HG03378 (cell line): ENCODE measurements around the gene KLK8.
"Not testable (repeated sequence)": the region's sequence is repeated elsewhere in the genome, so short reads cannot be mapped to it uniquely, and the experiment has no call there.

Experiments used
- ATAC-seq: cut with Tn5 transposase; IDR thresholded peaks from one replicate; pipeline ENCODE4 v1.9.1; 2021; ENCODE audit warnings: mild to moderate bottlenecking, moderate library complexity; ENCODE audit not compliant: unreplicated experiment

KLK8 gene

DNA sequence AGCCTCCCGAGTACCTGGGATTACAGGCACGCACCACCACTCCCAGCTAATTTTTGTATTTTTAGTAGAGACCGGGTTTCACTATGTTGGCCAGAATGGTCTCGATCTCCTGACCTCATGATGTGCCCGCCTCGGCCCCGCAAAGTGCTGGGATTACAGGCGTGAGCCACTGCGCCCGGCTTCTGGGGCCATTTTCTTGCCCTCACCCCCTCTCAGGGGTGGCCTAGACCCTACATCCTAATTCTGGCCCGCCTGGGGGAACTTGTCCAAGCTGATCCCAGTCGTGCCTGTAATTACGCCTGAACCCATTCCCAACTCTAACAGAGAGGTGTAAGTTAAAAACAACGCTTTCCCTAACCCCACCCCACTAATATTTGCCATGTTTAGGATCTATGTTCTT lies 17.0 kb downstream of the KLK8 start:
- ATAC-seq = not testable (repeated sequence)

DNA sequence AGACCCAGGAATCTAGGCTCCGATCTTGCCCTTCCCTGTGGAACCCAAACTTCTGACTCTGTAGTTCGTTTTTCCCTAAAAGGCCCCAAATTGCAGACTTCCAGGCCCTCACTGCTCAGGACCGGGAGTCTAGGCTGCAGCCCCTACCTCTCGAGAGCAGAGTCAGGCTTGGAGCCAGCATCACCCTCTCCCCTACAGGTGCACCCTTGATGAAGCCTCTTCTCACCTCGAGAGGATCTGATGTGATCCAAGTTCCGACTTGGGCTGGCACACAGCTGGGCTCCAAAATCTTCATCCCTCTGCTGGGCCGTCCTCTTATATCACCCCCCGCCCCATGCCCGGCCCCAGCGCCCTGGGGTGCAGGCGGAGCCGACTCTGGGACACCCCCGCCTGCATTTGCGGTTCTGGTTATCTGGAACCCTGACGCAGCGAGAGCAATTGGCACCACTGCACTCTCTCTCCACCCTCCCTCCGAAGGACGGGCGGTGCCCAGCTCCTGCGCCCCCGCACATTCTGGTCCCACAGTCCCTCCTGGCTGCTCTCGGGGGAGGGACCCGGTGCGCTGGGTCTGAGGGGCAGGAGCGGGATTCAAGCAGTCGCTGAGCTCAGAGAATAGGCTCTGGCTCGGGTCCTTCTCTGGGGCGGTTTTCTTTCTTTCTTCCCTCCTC lies 17.6 kb downstream of the KLK8 start, which contains the start of gene KLK7:
Gene KLK7, minus strand, starts transcription at position 293 of the 668 bp plus-strand sequence. CDS start 1,518 bp downstream, outside the sequence.
- no peak for ATAC-seq

GRCh38 chr19:50982186-50982585 lies 19.2 kb downstream of the KLK8 start:
- no peak for ATAC-seq

- ATAC-seq = no peak
These were observed 19.7 kb downstream of the KLK8 start for GRCh38 chr19:50981587-50982146.

- ATAC-seq = no peak
These were observed 21.2 kb downstream of the KLK8 start for GRCh38 chr19:50980208-50980607.

DNA sequence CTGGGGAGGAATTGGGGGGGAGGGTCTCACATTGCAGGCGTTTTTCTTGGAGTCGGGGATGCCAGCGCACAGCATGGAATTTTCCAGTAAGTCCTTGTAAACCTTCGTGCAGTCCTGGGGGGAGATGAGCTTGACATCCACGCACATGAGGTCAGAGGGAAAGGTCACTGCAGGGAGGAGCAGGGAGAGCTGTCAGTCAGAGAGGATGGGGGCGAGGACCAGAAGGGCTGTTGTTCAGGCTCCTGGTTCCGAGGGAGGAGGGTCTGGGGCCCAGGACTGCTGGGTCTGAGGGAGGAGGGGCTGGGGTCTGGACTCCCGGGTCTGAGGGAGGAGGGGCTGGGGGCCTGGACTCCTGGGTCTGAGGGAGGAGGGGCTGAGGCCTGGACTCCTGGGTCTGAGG lies 21.6 kb downstream of the KLK8 start:
- no peak for ATAC-seq

DNA sequence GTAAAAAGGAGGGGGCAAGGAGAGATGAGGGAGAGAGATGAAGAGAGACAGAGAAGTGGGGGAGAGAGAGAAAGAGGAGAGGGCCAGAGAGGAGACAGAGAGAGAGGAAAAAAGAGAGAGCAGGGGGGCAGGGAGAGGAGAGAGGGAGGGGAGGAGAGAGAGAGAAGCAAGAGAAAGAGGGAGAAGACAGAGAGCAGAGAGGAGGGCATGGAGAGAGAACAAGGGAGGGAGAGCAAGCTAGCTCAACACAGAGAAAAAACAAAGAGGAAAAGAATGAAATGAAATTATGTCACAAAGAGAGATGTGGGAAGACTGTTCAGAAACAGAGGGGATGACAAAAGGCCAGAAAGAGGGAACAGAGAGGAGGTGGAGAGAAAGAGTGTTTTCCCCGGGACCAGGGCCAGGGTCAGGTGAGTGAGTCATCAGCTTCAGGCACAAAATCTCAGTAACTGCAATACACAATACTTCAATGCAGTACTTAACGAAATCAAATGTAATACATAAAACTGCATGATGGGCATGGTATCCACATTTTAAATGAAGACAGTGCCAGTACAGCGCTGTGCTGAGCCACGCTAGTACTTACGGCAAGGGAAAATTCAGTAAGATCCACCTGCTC lies 22.5 kb downstream of the KLK8 start:
- no peak for ATAC-seq

- ATAC-seq = no peak
These were observed 23.8 kb downstream of the KLK8 start for GRCh38 chr19:50977626-50978025.

DNA sequence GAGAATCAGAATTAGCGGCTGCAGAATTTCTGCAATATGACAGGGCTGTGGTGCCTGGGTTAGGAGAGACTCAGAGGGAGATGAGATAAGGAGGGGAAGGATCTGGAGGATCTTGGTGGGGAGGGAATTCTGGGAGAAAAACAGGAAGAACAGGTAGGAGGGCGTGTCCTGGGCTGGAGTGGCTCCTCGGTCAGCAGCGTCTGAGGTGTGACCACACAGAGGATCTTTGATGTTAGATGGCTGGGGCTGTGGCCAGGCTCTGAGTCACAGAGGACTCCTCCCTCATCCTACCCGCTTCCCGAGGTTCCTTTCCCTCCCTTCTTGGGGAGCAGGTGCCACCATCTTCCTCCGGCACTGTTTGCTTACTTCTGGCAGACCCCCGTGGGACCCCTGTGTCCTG lies 25.6 kb downstream of the KLK8 start:
- no peak for ATAC-seq

GRCh38 chr19:50974702-50975556 lies 26.5 kb downstream of the KLK8 start:
- ATAC-seq = no peak

GRCh38 chr19:50972795-50973376 lies 28.5 kb downstream of the KLK8 start:
- ATAC-seq = no peak

DNA sequence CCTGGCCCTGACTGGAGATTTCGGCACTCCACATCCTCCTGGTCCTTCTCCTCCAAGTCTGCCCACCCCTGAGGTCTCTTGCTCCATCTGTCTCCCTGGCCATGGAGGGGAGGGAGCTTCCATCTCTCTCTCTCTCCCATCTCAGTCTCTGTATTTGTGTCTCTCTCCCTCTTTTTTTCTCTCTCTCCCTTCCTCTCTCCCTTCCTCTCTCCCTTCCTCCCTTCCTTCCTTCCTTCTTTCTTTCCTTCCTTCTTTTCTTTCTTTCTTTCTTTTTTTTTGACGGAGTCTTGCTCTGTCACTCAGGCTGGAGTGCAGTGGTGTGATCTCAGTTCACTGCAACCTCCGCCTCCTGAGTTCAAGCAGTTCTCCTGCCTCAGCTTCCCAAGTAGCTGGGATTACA lies 31.6 kb downstream of the KLK8 start:
- not testable (repeated sequence) for ATAC-seq

GRCh38 chr19:50969413-50969760 lies 32.0 kb downstream of the KLK8 start, which contains the start of gene KLK6:
KLK6 (minus strand) TSS chr19:50969591; CDS start chr19:50968104, 1,487 bp downstream.
- ATAC-seq = no peak

- ATAC-seq = no peak
These were observed 32.5 kb downstream of the KLK8 start for GRCh38 chr19:50968716-50969412.

DNA sequence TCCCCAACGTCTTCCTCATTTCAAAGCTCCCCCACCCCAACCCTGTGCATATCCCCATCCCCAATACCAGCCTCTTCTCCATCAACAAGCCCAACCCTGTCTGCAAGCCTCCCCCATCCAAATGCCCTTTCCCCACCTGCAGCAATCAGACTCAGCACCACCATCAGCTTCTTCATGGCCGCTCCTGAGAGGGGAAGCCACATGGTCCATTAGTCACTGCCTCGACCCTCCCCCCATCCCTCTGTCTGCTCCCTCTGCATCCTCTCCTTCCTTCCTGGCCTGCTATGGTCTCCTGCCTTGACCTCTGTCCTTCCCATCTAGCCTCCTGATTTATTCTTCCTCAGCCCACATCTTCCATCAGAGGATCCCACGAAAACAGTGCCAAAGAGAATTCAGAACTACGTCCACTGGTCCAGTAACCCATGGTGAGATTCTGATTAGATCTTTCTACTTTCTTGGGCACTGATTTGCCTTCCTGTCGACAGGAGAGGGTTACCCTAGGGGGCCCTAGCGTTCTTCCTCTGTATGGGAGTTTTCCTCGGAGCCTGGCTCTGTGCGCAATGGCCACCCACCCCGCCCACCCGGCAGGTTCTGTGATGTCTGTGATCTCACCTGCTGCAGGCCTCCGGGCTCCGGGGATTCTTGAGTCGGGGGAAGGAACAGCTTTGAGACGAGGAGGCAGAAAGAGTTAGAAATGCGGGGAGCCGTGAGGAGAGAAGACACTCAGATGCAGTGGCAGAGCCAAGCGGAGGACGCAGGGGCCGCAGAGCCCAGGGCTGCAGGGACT lies 33.3 kb downstream of the KLK8 start:
- no peak for ATAC-seq

DNA sequence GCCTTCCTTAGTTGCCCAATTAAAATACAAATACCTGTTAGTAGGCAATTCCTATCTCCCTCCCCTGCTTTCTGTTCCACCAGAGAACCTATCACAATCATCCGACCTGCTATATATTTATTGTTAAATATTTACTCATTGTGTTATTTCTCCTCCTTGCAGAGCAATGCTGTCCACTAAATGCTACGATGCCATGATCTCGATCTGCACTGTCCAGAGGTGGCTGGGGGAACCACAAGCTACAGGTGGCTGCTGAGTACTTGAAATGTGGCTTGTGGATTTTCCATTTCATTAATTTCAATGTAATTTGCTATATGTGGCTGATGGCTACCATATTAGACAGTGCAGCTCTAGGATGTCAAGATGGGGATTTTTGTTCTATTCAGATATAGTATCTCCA lies 37.1 kb downstream of the KLK8 start:
- ATAC-seq = no peak

DNA sequence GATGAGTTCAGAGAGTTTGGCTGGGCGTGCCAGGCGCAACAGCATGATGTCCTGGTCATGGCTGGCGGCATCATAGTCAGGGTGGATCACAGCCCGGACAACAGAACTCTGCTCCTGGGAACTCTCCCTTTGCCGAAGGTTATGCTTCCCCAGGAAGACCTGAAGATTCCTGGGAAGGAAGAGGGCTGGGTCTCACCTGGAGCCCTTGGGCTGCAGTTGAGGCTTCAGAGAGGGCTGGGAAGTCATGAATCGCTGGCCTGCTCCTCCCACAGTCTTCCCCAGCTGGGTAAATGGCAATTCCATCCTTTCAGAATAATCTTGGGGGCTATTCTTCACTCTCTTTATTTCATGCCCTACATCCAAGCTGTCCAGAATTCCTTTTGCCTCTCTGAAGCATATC lies 38.0 kb downstream of the KLK8 start:
- ATAC-seq = no peak

DNA sequence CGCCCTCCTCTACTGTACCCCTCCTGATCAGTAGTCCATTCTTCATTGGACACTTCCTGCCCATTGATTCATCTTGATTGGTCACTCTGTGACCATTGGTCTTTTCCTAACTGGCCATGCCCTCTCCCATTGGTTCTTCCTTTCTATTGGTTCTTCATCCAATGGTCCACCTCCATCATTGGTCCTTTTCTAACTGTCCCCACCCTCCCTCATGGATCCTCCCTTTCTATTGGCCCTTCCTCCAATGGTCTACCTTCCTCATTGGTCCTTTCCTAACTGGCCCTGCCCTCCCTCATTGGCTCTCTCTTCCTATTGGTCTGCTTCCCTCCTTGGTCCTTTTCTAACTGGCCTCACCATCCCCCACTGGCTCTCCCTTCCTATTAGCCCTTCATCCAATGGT lies 39.2 kb downstream of the KLK8 start:
- ATAC-seq = no peak

DNA sequence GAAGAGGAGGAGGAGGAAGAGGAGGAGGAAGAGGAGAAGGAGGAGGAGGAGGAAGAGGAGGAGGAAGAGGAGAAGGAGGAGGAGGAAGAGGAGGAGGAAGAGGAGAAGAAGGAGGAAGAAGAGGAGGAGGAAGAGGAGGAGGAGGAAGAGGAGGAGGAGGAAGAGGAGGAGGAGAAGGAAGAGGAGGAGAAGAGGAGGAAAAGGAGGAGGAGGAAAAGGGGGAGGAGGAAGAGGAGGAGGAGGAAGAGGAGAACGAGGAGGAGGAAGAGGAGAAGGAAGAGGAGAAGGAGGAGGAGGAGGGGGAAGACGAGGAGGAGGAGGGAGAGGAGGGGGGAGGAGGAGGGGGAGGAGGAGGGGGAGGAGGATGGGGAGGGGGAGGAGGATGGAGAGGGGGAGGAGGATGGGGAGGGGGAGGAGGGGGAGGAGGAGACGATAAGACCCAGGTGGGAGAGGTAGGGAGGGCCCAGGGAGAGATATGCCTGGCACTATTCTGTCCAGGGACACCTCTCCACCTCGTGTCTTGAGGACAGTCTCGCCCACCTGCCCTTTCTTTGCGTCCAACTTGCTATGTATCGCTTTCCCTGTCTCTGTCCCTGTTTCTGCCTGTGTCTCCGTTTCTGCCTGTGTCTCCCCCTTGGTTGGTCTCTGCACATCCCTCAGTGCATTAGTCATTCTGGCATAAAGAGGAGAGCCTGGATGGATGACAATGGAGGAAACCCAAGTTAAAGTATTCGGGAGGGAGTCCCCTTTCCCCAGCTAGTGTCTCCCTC lies 41.5 kb downstream of the KLK8 start:
- no peak for ATAC-seq
